NCI-H2227 (cell line): ENCODE measurements around the gene OR52B6.
"Not testable (repeated sequence)": the region's sequence is repeated elsewhere in the genome, so short reads cannot be mapped to it uniquely, and the experiment has no call there.

Source experiments
- DNase-seq: peaks from one replicate; lab custom pipeline; 2025; ENCODE audit not compliant: unreplicated experiment; lab: John Stamatoyannopoulos, UW

The OR52B6 gene

GRCh38 chr11:5580577-5580976 lies at the start of gene OR52B6:
Gene OR52B6, plus strand, starts transcription at chr11:5580877. Its CDS starts 0 bp downstream, at chr11:5580877.
- DNase-seq = no peak

- no peak for DNase-seq
Measured at GRCh38 chr11:5531053-5531831, 49.4 kb upstream of the OR52B6 start.

GRCh38 chr11:5534046-5534445 lies 46.6 kb upstream of the OR52B6 start:
- no peak for DNase-seq

- no peak for DNase-seq
Measured at GRCh38 chr11:5536482-5536881, 44.2 kb upstream of the OR52B6 start.

- no peak for DNase-seq
Measured at GRCh38 chr11:5541427-5541826, 39.2 kb upstream of the OR52B6 start.

GRCh38 chr11:5546457-5546856 lies 34.2 kb upstream of the OR52B6 start:
- no peak for DNase-seq

- no peak for DNase-seq
Measured at GRCh38 chr11:5547982-5548381, 32.7 kb upstream of the OR52B6 start.

GRCh38 chr11:5548440-5548839 lies 32.2 kb upstream of the OR52B6 start, which contains the start of gene OR52H1:
Gene OR52H1, minus strand, starts transcription at chr11:5548540. Its CDS starts 3,035 bp downstream, at chr11:5545505.
- no peak for DNase-seq

- DNase-seq = no peak
Measured at GRCh38 chr11:5550440-5551095, 30.1 kb upstream of the OR52B6 start.

- DNase-seq = no peak
Measured at GRCh38 chr11:5553343-5553742, 27.3 kb upstream of the OR52B6 start.

GRCh38 chr11:5556596-5557188 lies 24.0 kb upstream of the OR52B6 start:
- DNase-seq = no peak

- DNase-seq = no peak
Measured at GRCh38 chr11:5557751-5558150, 22.9 kb upstream of the OR52B6 start.

GRCh38 chr11:5564259-5565019 lies 16.2 kb upstream of the OR52B6 start:
- DNase-seq = no peak

GRCh38 chr11:5574654-5575053 lies 6.0 kb upstream of the OR52B6 start:
- no peak for DNase-seq

- no peak for DNase-seq
Measured at GRCh38 chr11:5575152-5575551, 5.5 kb upstream of the OR52B6 start.

GRCh38 chr11:5577101-5577500 lies 3.6 kb upstream of the OR52B6 start:
- DNase-seq = no peak

- DNase-seq = no peak
Measured at GRCh38 chr11:5581014-5581413, 337 bp downstream of the OR52B6 start.

- DNase-seq = not testable (repeated sequence)
Measured at GRCh38 chr11:5584458-5584857, 3.8 kb downstream of the OR52B6 start.

- not testable (repeated sequence) for DNase-seq
Measured at GRCh38 chr11:5589906-5590305, 9.2 kb downstream of the OR52B6 start.

- DNase-seq = no peak
Measured at GRCh38 chr11:5591613-5592012, 10.9 kb downstream of the OR52B6 start.

GRCh38 chr11:5592615-5593014 lies 11.9 kb downstream of the OR52B6 start:
- no peak for DNase-seq
